ENCODE data around the gene ZNF423.
A peak's percentile ranks its signal among the peaks of the same experiment; 100 is the strongest.

- no peak for TF ChIP-seq CTCF (IDR thresholded peaks at IDR 0.05)
- TF ChIP-seq POLR2A (IDR thresholded peaks at IDR 0.05) = peak in 1 of 4 donors; percentile 27
Observed at GRCh38 chr16:49859125-49859811, 3.4 kb upstream of the ZNF423 start.
